IMR-90 (cell line): Measurements from ENCODE around the gene ADRB2. TPM values are rescaled to one million over a fixed set of nuclear protein-coding genes. Genes with fewer than 3 reads are reported as not detected.

ENCODE experiments used
- ATAC-seq: fragments of 200-7000 bp; cut with Tn5 transposase; 2 replicates; pipeline ENCODE4 v1.9.1; 2020; ENCODE audit warnings: low read depth, mild to moderate bottlenecking, moderate library complexity
- BruUV-seq: library from RNA; stranded (reverse); fragments of 400-500 nt; replicated peaks from 2 replicates; lab custom pipeline; 2021; lab: Mats Ljungman, UMichigan
- CTCF ChIA-PET: fragments of 300-600 bp; formaldehyde crosslinking; extraction: SDS; loops from one replicate; lab custom pipeline; 2021; ENCODE audit warnings: antibody characterized with exemption; lab: Yijun Ruan, JAX
- POLR2A ChIA-PET: fragments of 300-600 bp; sonication (Branson Sonifier 250); formaldehyde crosslinking; loops from one replicate; lab custom pipeline; 2022; ENCODE audit warnings: antibody characterized with exemption; ENCODE audit not compliant: unreplicated experiment; lab: Charles Lee
- DNase-seq: peaks from one replicate; pipeline ENCODE4 v3.0.0; 2013
- H2AFZ ChIP-seq: replicated peaks from 2 replicates; pipeline ENCODE3; 2013; ENCODE audit warnings: low read length, mild to moderate bottlenecking; ENCODE audit not compliant: poor library complexity
- H2AK5ac ChIP-seq: 2 replicates; pipeline ENCODE4 v1.6.1; 2013; ENCODE audit warnings: low read depth, low read length, inconsistent platforms
- H2AK9ac ChIP-seq: replicated peaks from 2 replicates; pipeline ENCODE3; 2013; ENCODE audit warnings: mild to moderate bottlenecking, low read depth, low read length, moderate library complexity; ENCODE audit not compliant: poor library complexity
- H2BK120ac ChIP-seq: 2 replicates; pipeline ENCODE4 v1.6.1; 2013; ENCODE audit warnings: low read depth, low read length, inconsistent platforms
- H2BK15ac ChIP-seq: 3 replicates; pipeline ENCODE4 v1.6.1; 2013; ENCODE audit warnings: low read depth, low read length, inconsistent platforms
- H2BK20ac ChIP-seq: 2 replicates; pipeline ENCODE4 v1.6.1; 2013; ENCODE audit warnings: low read depth, mild to moderate bottlenecking, inconsistent platforms, low read length, moderate library complexity
- H2BK5ac ChIP-seq: 2 replicates; pipeline ENCODE4 v1.6.1; 2013; ENCODE audit warnings: mild to moderate bottlenecking, low read depth, low read length, inconsistent platforms; ENCODE audit not compliant: poor library complexity, severe bottlenecking
- H3K14ac ChIP-seq: replicated peaks from 2 replicates; pipeline ENCODE4 v1.6.1; 2013; ENCODE audit warnings: low read depth, low read length, inconsistent platforms
- H3K18ac ChIP-seq: 2 replicates; pipeline ENCODE4 v1.6.1; 2013; ENCODE audit warnings: low read depth, low read length, control low read depth
- H3K23ac ChIP-seq: 2 replicates; pipeline ENCODE4 v1.6.1; 2013; ENCODE audit warnings: low read depth, low read length, inconsistent platforms
- H3K27ac ChIP-seq: 2 replicates; pipeline ENCODE4 v1.5.1; 2013; ENCODE audit warnings: mild to moderate bottlenecking, control low read depth, low read length; ENCODE audit not compliant: insufficient read depth
- H3K27me3 ChIP-seq: 2 replicates; pipeline ENCODE4 v1.6.1; 2013; ENCODE audit warnings: low read length; ENCODE audit not compliant: control insufficient read depth, insufficient read depth
- H3K36me3 ChIP-seq: 2 replicates; pipeline ENCODE4 v1.6.1; 2013; ENCODE audit warnings: low read length, mixed read lengths; ENCODE audit not compliant: control insufficient read depth, insufficient read depth
- H3K4ac ChIP-seq: 2 replicates; pipeline ENCODE4 v1.6.1; 2013; ENCODE audit warnings: low read depth, low read length, inconsistent platforms
- H3K4me1 ChIP-seq: 2 replicates; pipeline ENCODE4 v1.6.1; 2013; ENCODE audit warnings: low read length, mixed read lengths; ENCODE audit not compliant: control insufficient read depth, insufficient read depth
- H3K4me2 ChIP-seq: 2 replicates; pipeline ENCODE4 v1.6.1; 2013; ENCODE audit warnings: low read depth, mild to moderate bottlenecking, control low read depth, low read length, moderate library complexity
- H3K4me3 ChIP-seq: 2 replicates; pipeline ENCODE4 v1.5.1; 2013; ENCODE audit warnings: low read depth, mild to moderate bottlenecking, control low read depth, low read length, moderate library complexity; ENCODE audit not compliant: insufficient read depth
- H3K56ac ChIP-seq: 2 replicates; pipeline ENCODE4 v1.6.1; 2013; ENCODE audit warnings: low read length, inconsistent platforms; ENCODE audit not compliant: insufficient read depth; ENCODE audit errors: extremely low read depth
- H3K79me1 ChIP-seq, 2 experiments: 2 replicates each; pipeline ENCODE4 v1.6.1; 2013; ENCODE audit warnings: low read length in 2 of 2, inconsistent platforms in 1 of 2, low read depth in 1 of 2
- H3K9ac ChIP-seq: 2 replicates; pipeline ENCODE4 v1.6.1; 2013; ENCODE audit warnings: low read depth, low read length, control low read depth
- H3K9me1 ChIP-seq: 2 replicates; pipeline ENCODE4 v1.6.1; 2013; ENCODE audit warnings: low read length, inconsistent platforms; ENCODE audit not compliant: insufficient read depth
- H3K9me3 ChIP-seq: 2 replicates; pipeline ENCODE4 v1.6.1; 2013; ENCODE audit warnings: low read length; ENCODE audit not compliant: control insufficient read depth, insufficient read depth
- H4K20me1 ChIP-seq: 2 replicates; pipeline ENCODE4 v1.6.1; 2013; ENCODE audit warnings: low read length, inconsistent platforms; ENCODE audit not compliant: insufficient read depth
- H4K5ac ChIP-seq: 2 replicates; pipeline ENCODE4 v1.6.1; 2013; ENCODE audit warnings: mild to moderate bottlenecking, low read depth, low read length, control low read depth
- H4K8ac ChIP-seq, 2 experiments: 2 replicates each; pipeline ENCODE4 v1.6.1; 2013; ENCODE audit warnings: low read depth in 2 of 2, low read length in 2 of 2, control low read depth in 1 of 2, inconsistent platforms in 1 of 2
- H4K91ac ChIP-seq: 2 replicates; pipeline ENCODE4 v1.6.1; 2013; ENCODE audit warnings: low read depth, low read length, inconsistent platforms; ENCODE audit not compliant: insufficient read depth
- BHLHE40 ChIP-seq: fragments of 150-350 bp; IDR thresholded peaks from 2 replicates; pipeline ENCODE4 v1.6.1; 2016; ENCODE audit warnings: mild to moderate bottlenecking, low read depth, low read length
- CTCF ChIP-seq: conservative IDR thresholded peaks from 2 replicates; pipeline ENCODE4 v1.5.1; 2012; ENCODE audit warnings: mild to moderate bottlenecking, low read depth, low read length, improper control_type of control experiment
- FOS ChIP-seq: fragments of 150-350 bp; IDR thresholded peaks from 2 replicates; pipeline ENCODE4 v1.6.1; 2016; ENCODE audit warnings: low read depth, low read length
- MAZ ChIP-seq: IDR thresholded peaks from 2 replicates; pipeline ENCODE4 v1.6.1; 2012; ENCODE audit warnings: low read depth, mild to moderate bottlenecking, low read length, improper control_type of control experiment, moderate library complexity, borderline replicate concordance
- MXI1 ChIP-seq: IDR thresholded peaks from 2 replicates; pipeline ENCODE4 v1.6.1; 2012; ENCODE audit warnings: low read depth, mild to moderate bottlenecking, low read length, moderate library complexity, borderline replicate concordance
- NFE2L2 ChIP-seq: fragments of 150-350 bp; IDR thresholded peaks from 2 replicates; pipeline ENCODE4 v1.6.1; 2016; ENCODE audit warnings: low read depth, mild to moderate bottlenecking, low read length
- RAD21 ChIP-seq: IDR thresholded peaks from 2 replicates; pipeline ENCODE4 v1.6.1; 2012; ENCODE audit warnings: low read length, improper control_type of control experiment
- RFX5 ChIP-seq: IDR thresholded peaks from 2 replicates; pipeline ENCODE4 v1.8.0; 2012; ENCODE audit warnings: low read depth, mild to moderate bottlenecking, low read length, moderate library complexity
- SMC3 ChIP-seq: fragments of 150-350 bp; IDR thresholded peaks from 2 replicates; pipeline ENCODE4 v1.6.1; 2016; ENCODE audit warnings: low read depth, mild to moderate bottlenecking, antibody characterized with exemption, low read length, moderate library complexity
- WGBS, 2 experiments: methylation state at CpG; one replicate each; pipeline versions ENCODE4 v1.1.5 to v1.1.7; 2013; ENCODE audit warnings: missing lambda C conversion rate in 2 of 2; ENCODE audit not compliant: insufficient read length in 1 of 2; ENCODE audit errors: extremely low coverage in 2 of 2; 5-methylcytosine and 5-hydroxymethylcytosine counted together
- dilution Hi-C: fragments of 300-500 bp; cut with HindIII; formaldehyde crosslinking; loops from one replicate; pipeline ENCODE4 v1.14.3; 2018; ENCODE audit warnings: low sequenced_read_pairs; ENCODE audit not compliant: unreplicated experiment
- in situ Hi-C: fragments of 300-500 bp; cut with MboI; formaldehyde crosslinking; loops from 3 replicates; pipeline ENCODE4 v1.14.3; 2019; ENCODE audit warnings: low sequenced_read_pairs, inconsistent platforms, mixed read lengths
- intact Hi-C: fragments of 100-400 bp; cut with micrococcal nuclease; formaldehyde crosslinking; loops from 2 replicates; pipeline ENCODE4 v1.10.0; 2022
- polyA plus RNA-seq, 3 experiments: library from polyadenylated mRNA; depleted of rRNA; stranded (reverse); fragments of >200 nt; gene quantifications; 2 replicates each; pipeline ENCODE4 v1.2.3, GENCODE V29; 2012; ENCODE audit warnings: low replicate concordance in 1 of 3
- total RNA-seq: library from RNA; depleted of rRNA; stranded (reverse); fragments of >200 nt; gene quantifications from 2 replicates; pipeline ENCODE4 v1.2.3, GENCODE V29; 2012

The ADRB2 gene
- total and polyA plus RNA-seq, 2 of the 4 experiments (the other 2 are of a cell fraction): 1.6 to 3.4 TPM

GRCh38 chr5:148806520-148806931 lies 19.9 kb upstream of the ADRB2 start:
- Histone ChIP-seq H4K5ac (no peak overlapping the region), H2BK5ac (no peak overlapping the region), H2AK9ac (no peak overlapping the region), H2BK15ac (no peak overlapping the region), H4K91ac (no peak overlapping the region), H2AFZ (no peak overlapping the region), H3K27ac (no peak overlapping the region), H3K14ac (no peak overlapping the region), H3K9me3 (no peaks in the 10 kb centered on the region), H3K9me1 (peaks cover 13% of the 10 kb centered on the region), H3K4me3 (no peak overlapping the region), H4K8ac (no peak overlapping the region), H3K9ac (no peak overlapping the region), H2BK20ac (no peak overlapping the region), H2BK120ac (no peak overlapping the region), H3K4me1 (peaks cover 10% of the 10 kb centered on the region), H3K56ac (no peak overlapping the region), H3K18ac (no peak overlapping the region), H3K27me3 (no peaks in the 10 kb centered on the region), H3K79me1 (no peaks in the 10 kb centered on the region), H3K4ac (no peak overlapping the region), H3K36me3 (no peaks in the 10 kb centered on the region), H3K23ac (no peak overlapping the region), H4K20me1 (no peaks in the 10 kb centered on the region), H2AK5ac (no peak overlapping the region), H3K4me2 (no peak overlapping the region)
- no peak for DNase-seq
- dilution Hi-C loops (no loop called here), in situ Hi-C loops (no loop called here), intact Hi-C loops (no loop called here)
- no peak for ATAC-seq
- CTCF ChIA-PET: no interaction called here
- WGBS, 2 experiments: 56% methylated on average over 3 of the region's 4 CpGs; no CpG with 5 or more reads in 1 of the 2 experiments
- POLR2A ChIA-PET: no interaction called here
- TF ChIP-seq MAZ (no peak), MXI1 (no peak), CTCF (no peak), RFX5 (no peak), BHLHE40 (no peak), SMC3 (no peak), RAD21 (no peak), NFE2L2 (no peak), FOS (no peak)
- BruUV-seq: no TSS peak
